ENCODE results near the gene ECPAS.
"Not testable (repeated sequence)": the region's sequence is repeated elsewhere in the genome, so short reads cannot be mapped to it uniquely, and the experiment has no call there.

ECPAS gene

GRCh38 chr9:111350556-111350955 is 133.6 kb downstream of the ECPAS start:
- no peak for DNase-seq (ENCODE audit: low spot score)

- no peak for DNase-seq (ENCODE audit: low spot score)
Observed at GRCh38 chr9:111349766-111350165, 134.4 kb downstream of the ECPAS start.

- DNase-seq (ENCODE audit: low spot score), result no peak
Observed at GRCh38 chr9:111348821-111349271, 135.3 kb downstream of the ECPAS start.

- DNase-seq (ENCODE audit: low spot score), result not testable (repeated sequence)
Observed at GRCh38 chr9:111334318-111334863, 149.8 kb downstream of the ECPAS start.

GRCh38 chr9:111330124-111330523 is 154.1 kb downstream of the ECPAS start, which contains the start of gene OR2K2:
OR2K2 (minus strand) TSS chr9:111330224; CDS start chr9:111328433, 1,791 bp downstream.
- DNase-seq (ENCODE audit: low spot score), result no peak

- DNase-seq (ENCODE audit: low spot score), result no peak
Observed at GRCh38 chr9:111320631-111321030, 163.6 kb downstream of the ECPAS start.

GRCh38 chr9:111316796-111317195 is 167.4 kb downstream of the ECPAS start:
- DNase-seq (ENCODE audit: low spot score), result no peak
